ENCODE data around the gene GPR151. TPM values are rescaled to one million over a fixed set of nuclear protein-coding genes. Genes with fewer than 3 reads are reported as not detected.

The GPR151 gene
- polyA plus RNA-seq, 2 of the 4 experiments (the other 2 are of a cell fraction), result not detected

DNA sequence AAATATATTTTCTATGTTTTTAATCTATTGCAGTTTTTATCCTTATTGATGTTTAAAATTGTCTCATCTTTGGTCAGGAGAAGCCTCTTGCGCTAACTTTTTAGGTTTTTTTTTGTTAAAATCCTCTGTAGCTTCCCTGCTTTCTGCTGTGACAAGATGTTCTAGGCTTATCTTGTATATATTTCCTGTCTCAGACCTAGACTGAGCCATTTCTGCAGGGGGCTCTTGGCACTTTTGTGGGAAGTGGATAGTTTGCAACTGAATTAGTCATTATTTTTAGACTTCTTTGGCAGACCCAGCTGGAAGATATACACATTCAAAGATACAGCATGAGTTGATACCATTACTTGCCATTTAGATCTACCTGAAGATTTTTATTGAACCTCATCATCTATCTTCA lies 40.1 kb downstream of the GPR151 start (continued):
- no peak for TF ChIP-seq NFE2L2 (conservative IDR thresholded peaks at IDR 0.05; ENCODE audit: low read length)

DNA sequence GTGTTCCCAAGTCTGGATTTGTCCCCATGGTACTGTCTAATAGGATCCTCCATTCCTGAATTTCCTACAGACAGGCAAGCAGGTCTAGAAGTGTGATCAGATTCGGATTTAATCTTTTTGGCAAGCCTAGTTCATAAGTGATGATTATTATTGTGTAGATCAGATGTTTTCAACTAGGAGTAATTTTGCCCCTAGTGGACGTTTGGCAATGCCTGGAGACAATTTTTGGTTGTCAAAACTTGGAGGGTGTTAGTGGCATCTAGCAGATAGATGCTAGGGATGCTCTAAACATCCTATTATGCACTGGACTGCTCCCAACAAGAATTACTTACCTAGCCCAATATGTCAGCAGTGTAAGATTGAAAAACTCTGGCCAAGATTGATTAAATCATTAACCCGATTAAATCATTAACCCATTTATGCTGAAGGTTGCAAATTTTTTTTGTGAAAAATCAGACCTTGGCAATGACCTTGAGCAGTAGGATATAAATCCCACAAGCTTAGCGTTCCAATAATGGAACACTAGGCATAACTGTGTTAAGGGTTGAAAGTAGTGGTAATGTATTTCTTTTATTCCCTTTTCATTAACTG lies 40.7 kb downstream of the GPR151 start:
- CTCF ChIA-PET, result no interaction called here
- DNase-seq (ENCODE audit: low read depth in 1 of 2, low spot score in 1 of 2), result no peak
- H3K4me1 ChIP-seq, result no peaks in the 10 kb centered on the region
- no peak overlapping the region for H3K27ac ChIP-seq
- no peak for FAIRE-seq
- no peak overlapping the region for H3K4me3 ChIP-seq
- H3K9me3 ChIP-seq, result no peaks in the 10 kb centered on the region
- TF ChIP-seq MAFK (IDR thresholded peaks at IDR 0.05; ENCODE audit: partially characterized antibody), result peak; percentile 70
- TF ChIP-seq, protein P1, sequence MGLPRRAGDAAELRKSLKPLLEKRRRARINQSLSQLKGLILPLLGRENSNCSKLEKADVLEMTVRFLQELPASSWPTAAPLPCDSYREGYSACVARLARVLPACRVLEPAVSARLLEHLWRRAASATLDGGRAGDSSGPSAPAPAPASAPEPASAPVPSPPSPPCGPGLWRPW (IDR thresholded peaks at IDR 0.05), result no peak
- TF ChIP-seq FOSL2 (IDR thresholded peaks at IDR 0.05), result no peak
- no peak for TF ChIP-seq FOSL2 (CRISPR knock-in tag; IDR thresholded peaks at IDR 0.05)
- no peak for TF ChIP-seq NR3C1 (IDR thresholded peaks at IDR 0.05)
- POLR2A ChIA-PET, result no interaction called here
- peak; percentile 66 to 78; a peak in 5 of 6 replicates for ATAC-seq
- no peak overlapping the region for H3K4me2 ChIP-seq
- WGBS (ENCODE audit: missing lambda C conversion rate), result 67% methylated on average over 4 of the region's 4 CpGs

DNA sequence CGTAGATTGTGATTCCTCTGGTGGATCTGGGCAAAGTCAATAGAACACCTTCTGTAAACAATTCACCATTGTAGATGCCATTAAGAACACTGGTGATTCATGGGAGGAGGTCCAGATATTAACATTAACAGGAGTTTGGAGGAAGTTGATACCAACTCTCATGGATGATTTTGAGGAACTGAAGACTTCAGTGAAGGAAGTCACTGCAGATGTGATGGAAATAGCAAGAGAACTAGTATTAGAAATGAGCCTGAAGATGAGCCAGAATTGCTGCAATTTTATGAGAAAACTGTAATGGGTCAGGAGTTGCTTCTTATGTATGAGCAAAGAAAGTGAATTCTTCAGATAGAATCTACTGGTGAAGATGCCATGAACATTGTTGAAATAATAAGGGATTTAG lies 41.9 kb downstream of the GPR151 start:
- CTCF ChIA-PET, result no interaction called here
- no peak for DNase-seq (ENCODE audit: low read depth in 1 of 2, low spot score in 1 of 2)
- WGBS (ENCODE audit: missing lambda C conversion rate), result 80% methylated on average over 1 of the region's 1 CpG

DNA sequence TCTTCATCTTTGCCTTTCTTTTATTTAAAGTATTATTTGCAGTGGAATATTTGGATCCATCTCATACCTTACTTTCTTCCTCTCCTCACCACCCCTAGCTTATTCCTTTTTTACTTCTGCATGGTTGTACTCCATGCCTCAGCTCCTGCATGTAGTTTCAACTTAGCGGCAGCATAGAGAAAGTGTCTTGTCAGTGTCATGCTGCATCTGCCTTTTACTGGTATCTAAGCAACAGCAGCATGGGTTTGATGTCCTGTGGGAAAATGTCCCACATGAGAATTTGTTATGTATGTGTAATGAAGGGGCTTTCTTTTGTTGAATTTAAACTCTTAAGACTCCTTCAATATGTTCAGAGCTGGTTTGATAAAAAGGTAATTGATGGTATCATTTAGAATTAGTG lies 48.2 kb downstream of the GPR151 start:
- no peak overlapping the region for H3K4me3 ChIP-seq
- no peak for TF ChIP-seq TP53 (CRISPR knock-in tag; IDR thresholded peaks at IDR 0.05)
- no peak for TF ChIP-seq NR3C1 (IDR thresholded peaks at IDR 0.05)
- no peak for TF ChIP-seq FOSB (CRISPR knock-in tag; IDR thresholded peaks at IDR 0.05)
- TF ChIP-seq FOSL2 (IDR thresholded peaks at IDR 0.05), result no peak
- TF ChIP-seq FOSL2 (CRISPR knock-in tag; IDR thresholded peaks at IDR 0.05), result no peak
- TF ChIP-seq JUN (IDR thresholded peaks at IDR 0.05), result no peak
- no peak for TF ChIP-seq RARB (CRISPR knock-in tag; IDR thresholded peaks at IDR 0.05)
- no peak overlapping the region for H3K27ac ChIP-seq
- ATAC-seq (no peak), FAIRE-seq (no peak), DNase-seq (ENCODE audit: low read depth in 1 of 2, low spot score in 1 of 2) (no peak)
- 0 out of 3 replicates have a peak, but pooled peaks cover 6% of the 10 kb centered on the region for H3K4me1 ChIP-seq
- H3K4me2 ChIP-seq, result no peak overlapping the region
- WGBS (ENCODE audit: missing lambda C conversion rate), result 97% methylated on average over 1 of the region's 1 CpG
- CTCF ChIA-PET, result interaction anchor here (0.8 to 1.6 kb wide), 6 partner anchors 9 to 721 kb away, joined by 3 to 7 read pairs (median 4); partner anchors contain the start of gene TCERG1
- H3K9me3 ChIP-seq, result no peaks in the 10 kb centered on the region
- POLR2A ChIA-PET, result interaction anchor here (0.9 kb wide), 1 partner anchor 21 kb away, joined by 3 read pairs; the partner anchor contains the start of gene TCERG1

More for the DNA sequence above, 41.9 kb downstream of the GPR151 start:
- Histone ChIP-seq H3K27ac (no peak overlapping the region), H3K4me2 (no peak overlapping the region), H3K4me1 (no peaks in the 10 kb centered on the region), H3K9me3 (no peaks in the 10 kb centered on the region), H3K4me3 (no peak overlapping the region)
- POLR2A ChIA-PET, result no interaction called here
- TF ChIP-seq HEYL (CRISPR knock-in tag; IDR thresholded peaks at IDR 0.05) (no peak), NFE2L2 (conservative IDR thresholded peaks at IDR 0.05; ENCODE audit: low read length) (no peak), POLR2A (IDR thresholded peaks at IDR 0.05; ENCODE audit: low read length) (no peak), FOSL2 (IDR thresholded peaks at IDR 0.05) (no peak), FOSL2 (CRISPR knock-in tag; IDR thresholded peaks at IDR 0.05) (no peak), ZFP36 (IDR thresholded peaks at IDR 0.05; ENCODE audit: borderline replicate concordance, partially characterized antibody) (no peak), RCOR1 (IDR thresholded peaks at IDR 0.05; ENCODE audit: low read depth, low read length) (no peak), CEBPB (IDR thresholded peaks at IDR 0.05) (no peak), FOXS1 (CRISPR knock-in tag; IDR thresholded peaks at IDR 0.05) (no peak), JUN (IDR thresholded peaks at IDR 0.05) (no peak), RAD21 (conservative IDR thresholded peaks at IDR 0.05 in 1 of 2, IDR thresholded peaks at IDR 0.05 in 1 of 2) (no peak), ZC3H11A (IDR thresholded peaks at IDR 0.05) (no peak), RFX5 (IDR thresholded peaks at IDR 0.05) (no peak)
- TF ChIP-seq, protein P2, sequence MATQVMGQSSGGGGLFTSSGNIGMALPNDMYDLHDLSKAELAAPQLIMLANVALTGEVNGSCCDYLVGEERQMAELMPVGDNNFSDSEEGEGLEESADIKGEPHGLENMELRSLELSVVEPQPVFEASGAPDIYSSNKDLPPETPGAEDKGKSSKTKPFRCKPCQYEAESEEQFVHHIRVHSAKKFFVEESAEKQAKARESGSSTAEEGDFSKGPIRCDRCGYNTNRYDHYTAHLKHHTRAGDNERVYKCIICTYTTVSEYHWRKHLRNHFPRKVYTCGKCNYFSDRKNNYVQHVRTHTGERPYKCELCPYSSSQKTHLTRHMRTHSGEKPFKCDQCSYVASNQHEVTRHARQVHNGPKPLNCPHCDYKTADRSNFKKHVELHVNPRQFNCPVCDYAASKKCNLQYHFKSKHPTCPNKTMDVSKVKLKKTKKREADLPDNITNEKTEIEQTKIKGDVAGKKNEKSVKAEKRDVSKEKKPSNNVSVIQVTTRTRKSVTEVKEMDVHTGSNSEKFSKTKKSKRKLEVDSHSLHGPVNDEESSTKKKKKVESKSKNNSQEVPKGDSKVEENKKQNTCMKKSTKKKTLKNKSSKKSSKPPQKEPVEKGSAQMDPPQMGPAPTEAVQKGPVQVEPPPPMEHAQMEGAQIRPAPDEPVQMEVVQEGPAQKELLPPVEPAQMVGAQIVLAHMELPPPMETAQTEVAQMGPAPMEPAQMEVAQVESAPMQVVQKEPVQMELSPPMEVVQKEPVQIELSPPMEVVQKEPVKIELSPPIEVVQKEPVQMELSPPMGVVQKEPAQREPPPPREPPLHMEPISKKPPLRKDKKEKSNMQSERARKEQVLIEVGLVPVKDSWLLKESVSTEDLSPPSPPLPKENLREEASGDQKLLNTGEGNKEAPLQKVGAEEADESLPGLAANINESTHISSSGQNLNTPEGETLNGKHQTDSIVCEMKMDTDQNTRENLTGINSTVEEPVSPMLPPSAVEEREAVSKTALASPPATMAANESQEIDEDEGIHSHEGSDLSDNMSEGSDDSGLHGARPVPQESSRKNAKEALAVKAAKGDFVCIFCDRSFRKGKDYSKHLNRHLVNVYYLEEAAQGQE (IDR thresholded peaks at IDR 0.05), result no peak
- FAIRE-seq (no peak), ATAC-seq (no peak)

Measured in A549 (cell line).